GM10248 (cell line): ENCODE data around the gene PRKCH.

ENCODE experiments used
- CTCF ChIA-PET: fragments of 300-600 bp; sonication (Branson Sonifier 250); formaldehyde crosslinking; extraction: SDS; loops from one replicate; lab custom pipeline; 2021; ENCODE audit warnings: antibody characterized with exemption; lab: Yijun Ruan, JAX
- POLR2A ChIA-PET: fragments of 350-650 bp; sonication (Branson Sonifier 250); formaldehyde crosslinking; extraction: SDS; loops from one replicate; lab custom pipeline; 2020; ENCODE audit warnings: antibody characterized with exemption; lab: Yijun Ruan, JAX
- DNase-seq: peaks from one replicate; pipeline ENCODE4 v3.0.0; 2012; ENCODE audit errors: extremely low spot score
- CTCF ChIP-seq: IDR thresholded peaks from 2 replicates; pipeline ENCODE4 v1.5.1; 2012; ENCODE audit warnings: mild to moderate bottlenecking, low read depth; ENCODE audit errors: extremely low read depth, missing control alignments, control extremely low read depth

The PRKCH gene

DNA sequence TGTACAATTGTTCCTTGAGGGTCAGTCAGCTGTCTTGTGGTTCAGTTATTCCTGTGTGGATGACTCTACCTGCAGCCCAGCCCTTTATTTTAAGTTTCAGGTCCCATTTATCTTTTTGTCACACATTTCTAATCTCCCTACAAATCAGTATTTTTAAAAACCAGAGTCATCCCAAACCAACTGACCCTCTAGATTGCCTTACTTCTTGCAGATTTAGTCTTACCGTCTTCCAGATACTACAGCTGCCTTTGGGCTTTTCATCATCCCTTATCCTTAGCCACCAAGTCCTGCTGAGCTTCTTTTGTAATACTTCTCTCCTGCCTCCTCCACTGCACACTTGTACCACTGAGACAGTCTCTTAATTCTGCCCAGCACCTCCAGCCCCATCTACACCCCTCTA lies 54.9 kb downstream of the PRKCH start:
- CTCF ChIA-PET, result interaction anchor here (1.1 to 2.5 kb wide), 5 partner anchors 10 to 461 kb away, joined by 3 to 6 read pairs (median 4); partner anchors contain the start of gene PRKCH
- no peak for DNase-seq
- TF ChIP-seq CTCF, result no peak
- POLR2A ChIA-PET, result no interaction called here

GRCh38 chr14:61377749-61378148 lies 56.4 kb downstream of the PRKCH start:
- ChIA-PET CTCF (interaction anchor here (1.2 to 2.5 kb wide), 5 partner anchors 9 to 49 kb away, joined by 3 to 8 read pairs (median 6); no protein-coding TSS in a partner anchor), POLR2A (no interaction called here)
- no peak for TF ChIP-seq CTCF
- DNase-seq, result no peak

GRCh38 chr14:61379639-61380184 lies 58.3 kb downstream of the PRKCH start:
- CTCF ChIA-PET, result interaction anchor here (1.6 to 1.9 kb wide), 3 partner anchors 9 to 63 kb away, joined by 3 to 8 read pairs (median 4); no protein-coding TSS in a partner anchor
- TF ChIP-seq CTCF, result no peak
- POLR2A ChIA-PET, result no interaction called here
- peak; percentile 21 for DNase-seq

DNA sequence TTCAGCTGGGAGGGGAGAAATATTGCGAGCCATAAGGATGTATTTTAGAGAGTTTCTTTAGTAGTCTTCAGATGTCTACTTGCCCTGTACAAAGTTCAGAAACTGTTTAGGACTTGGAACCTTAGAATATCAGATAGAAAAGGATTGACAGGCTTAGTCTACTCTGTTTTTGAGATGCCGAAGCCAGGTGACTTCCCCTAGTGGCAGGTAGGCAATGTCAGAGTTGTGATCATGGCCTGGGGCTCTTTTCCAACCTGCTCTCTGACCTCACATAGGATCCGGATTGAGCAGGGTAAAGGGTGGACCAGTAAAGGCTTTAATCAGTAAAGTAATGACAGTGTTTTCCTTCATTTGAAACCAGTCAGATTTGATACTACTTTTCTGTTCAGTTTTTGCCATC lies 59.6 kb downstream of the PRKCH start:
- ChIA-PET CTCF (interaction anchor here (0.9 to 1.0 kb wide), 2 partner anchors 9 to 12 kb away, joined by 3 read pairs; no protein-coding TSS in a partner anchor), POLR2A (no interaction called here)
- no peak for TF ChIP-seq CTCF
- no peak for DNase-seq

GRCh38 chr14:61381553-61381952 lies 60.2 kb downstream of the PRKCH start:
- no peak for DNase-seq
- ChIA-PET CTCF (interaction anchor here (1.1 to 1.7 kb wide), 2 partner anchors 14 to 20 kb away, joined by 3 read pairs; no protein-coding TSS in a partner anchor), POLR2A (no interaction called here)
- no peak for TF ChIP-seq CTCF

GRCh38 chr14:61382842-61383241 lies 61.5 kb downstream of the PRKCH start:
- ChIA-PET POLR2A (no interaction called here), CTCF (interaction anchor here (0.8 to 1.7 kb wide), 2 partner anchors 21 to 22 kb away, joined by 3 read pairs; no protein-coding TSS in a partner anchor)
- no peak for DNase-seq
- TF ChIP-seq CTCF, result no peak
